Osteoblast (primary cell): ENCODE results near the gene PEX7. TPM values are rescaled to one million over a fixed set of nuclear protein-coding genes. Genes with fewer than 3 reads are reported as not detected.
"Not testable (repeated sequence)": the region's sequence is repeated elsewhere in the genome, so short reads cannot be mapped to it uniquely, and the experiment has no call there.

Experiments
- DNase-seq: peaks from one replicate; pipeline ENCODE4 v3.0.0; 2011; ENCODE audit warnings: low spot score, mixed read lengths; ENCODE audit not compliant: insufficient read length; ENCODE audit errors: missing footprints
- H2AFZ ChIP-seq: 2 replicates; pipeline ENCODE4 v1.6.0; 2011; ENCODE audit warnings: mild to moderate bottlenecking, low read length
- H3K27ac ChIP-seq: 2 replicates; pipeline ENCODE4 v1.5.1; 2011; ENCODE audit warnings: mild to moderate bottlenecking, low read depth, low read length, moderate library complexity
- H3K27me3 ChIP-seq: 2 replicates; pipeline ENCODE4 v1.6.0; 2012; ENCODE audit warnings: mild to moderate bottlenecking, control low read depth, inconsistent platforms, low read length, moderate library complexity; ENCODE audit not compliant: insufficient read depth
- H3K36me3 ChIP-seq: 2 replicates; pipeline ENCODE4 v1.5.1; 2011; ENCODE audit warnings: mild to moderate bottlenecking, low read length, control low read depth, moderate library complexity; ENCODE audit not compliant: insufficient read depth
- H3K4me1 ChIP-seq: 2 replicates; pipeline ENCODE4 v1.5.1; 2011; ENCODE audit warnings: mild to moderate bottlenecking, low read length, control low read depth, moderate library complexity; ENCODE audit not compliant: insufficient read depth
- H3K4me2 ChIP-seq: 2 replicates; pipeline ENCODE4 v1.6.0; 2011; ENCODE audit warnings: mild to moderate bottlenecking, low read length; ENCODE audit not compliant: insufficient read depth
- H3K4me3 ChIP-seq: fragments of 200-600 bp; sonication (generic); 3 replicates; pipeline ENCODE4 v1.5.1; 2012; ENCODE audit warnings: mild to moderate bottlenecking, low read length, inconsistent platforms; ENCODE audit not compliant: insufficient read depth
- H3K79me2 ChIP-seq: 2 replicates; pipeline ENCODE4 v1.6.0; 2012; ENCODE audit warnings: mild to moderate bottlenecking, low read length, control low read depth, inconsistent platforms; ENCODE audit not compliant: insufficient read depth
- H3K9me3 ChIP-seq: 2 replicates; pipeline ENCODE4 v1.5.1; 2011; ENCODE audit warnings: low read depth, low read length, control low read depth
- H4K20me1 ChIP-seq: 2 replicates; pipeline ENCODE4 v1.6.0; 2012; ENCODE audit warnings: mild to moderate bottlenecking, low read length, control low read depth; ENCODE audit not compliant: insufficient read depth
- total RNA-seq: library from RNA; depleted of rRNA; stranded (reverse); fragments of >200 nt; gene quantifications from 2 replicates; pipeline ENCODE4 v1.2.3, GENCODE V29; 2012
- TF ChIP-seq, protein P1 (sequence below): IDR thresholded peaks from 2 replicates; pipeline ENCODE4 v1.5.1; 2011; ENCODE audit warnings: mild to moderate bottlenecking, low read depth, low read length, moderate library complexity; ENCODE audit errors: extremely low read depth

PEX7 gene
- total RNA-seq, 1 donor: 5.4 TPM

DNA sequence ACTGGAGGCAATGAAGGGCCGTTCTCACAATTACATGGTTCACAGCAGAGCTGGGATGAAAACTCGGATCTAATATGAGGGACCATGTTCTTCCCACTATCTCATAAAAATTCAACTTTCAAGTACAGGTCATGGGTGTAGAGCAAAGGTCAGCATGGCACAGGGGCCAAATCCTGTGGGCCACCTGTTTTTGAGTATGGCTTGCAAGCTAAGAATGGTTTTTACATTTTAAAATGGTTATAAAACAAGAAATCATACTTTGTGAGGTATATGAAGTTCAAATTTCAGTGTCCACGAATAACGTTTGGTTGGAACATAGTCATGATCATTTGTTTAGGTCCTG is 34.7 kb upstream of the PEX7 start:
- no peaks in the 10 kb centered on the region for H3K36me3 ChIP-seq
- no peak overlapping the region for H3K4me3 ChIP-seq
- peaks cover 20% of the 10 kb centered on the region for H3K4me1 ChIP-seq
- TF ChIP-seq, protein P1, sequence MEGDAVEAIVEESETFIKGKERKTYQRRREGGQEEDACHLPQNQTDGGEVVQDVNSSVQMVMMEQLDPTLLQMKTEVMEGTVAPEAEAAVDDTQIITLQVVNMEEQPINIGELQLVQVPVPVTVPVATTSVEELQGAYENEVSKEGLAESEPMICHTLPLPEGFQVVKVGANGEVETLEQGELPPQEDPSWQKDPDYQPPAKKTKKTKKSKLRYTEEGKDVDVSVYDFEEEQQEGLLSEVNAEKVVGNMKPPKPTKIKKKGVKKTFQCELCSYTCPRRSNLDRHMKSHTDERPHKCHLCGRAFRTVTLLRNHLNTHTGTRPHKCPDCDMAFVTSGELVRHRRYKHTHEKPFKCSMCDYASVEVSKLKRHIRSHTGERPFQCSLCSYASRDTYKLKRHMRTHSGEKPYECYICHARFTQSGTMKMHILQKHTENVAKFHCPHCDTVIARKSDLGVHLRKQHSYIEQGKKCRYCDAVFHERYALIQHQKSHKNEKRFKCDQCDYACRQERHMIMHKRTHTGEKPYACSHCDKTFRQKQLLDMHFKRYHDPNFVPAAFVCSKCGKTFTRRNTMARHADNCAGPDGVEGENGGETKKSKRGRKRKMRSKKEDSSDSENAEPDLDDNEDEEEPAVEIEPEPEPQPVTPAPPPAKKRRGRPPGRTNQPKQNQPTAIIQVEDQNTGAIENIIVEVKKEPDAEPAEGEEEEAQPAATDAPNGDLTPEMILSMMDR: no peak
- H2AFZ ChIP-seq: no peak overlapping the region
- H3K79me2 ChIP-seq: peaks cover 79% of the 10 kb centered on the region
- no peaks in the 10 kb centered on the region for H3K27me3 ChIP-seq
- no peaks in the 10 kb centered on the region for H4K20me1 ChIP-seq
- no peaks in the 10 kb centered on the region for H3K9me3 ChIP-seq
- H3K27ac ChIP-seq: peak overlapping the region; percentile 70
- peak overlapping the region; percentile 57 for H3K4me2 ChIP-seq
- DNase-seq: no peak

DNA sequence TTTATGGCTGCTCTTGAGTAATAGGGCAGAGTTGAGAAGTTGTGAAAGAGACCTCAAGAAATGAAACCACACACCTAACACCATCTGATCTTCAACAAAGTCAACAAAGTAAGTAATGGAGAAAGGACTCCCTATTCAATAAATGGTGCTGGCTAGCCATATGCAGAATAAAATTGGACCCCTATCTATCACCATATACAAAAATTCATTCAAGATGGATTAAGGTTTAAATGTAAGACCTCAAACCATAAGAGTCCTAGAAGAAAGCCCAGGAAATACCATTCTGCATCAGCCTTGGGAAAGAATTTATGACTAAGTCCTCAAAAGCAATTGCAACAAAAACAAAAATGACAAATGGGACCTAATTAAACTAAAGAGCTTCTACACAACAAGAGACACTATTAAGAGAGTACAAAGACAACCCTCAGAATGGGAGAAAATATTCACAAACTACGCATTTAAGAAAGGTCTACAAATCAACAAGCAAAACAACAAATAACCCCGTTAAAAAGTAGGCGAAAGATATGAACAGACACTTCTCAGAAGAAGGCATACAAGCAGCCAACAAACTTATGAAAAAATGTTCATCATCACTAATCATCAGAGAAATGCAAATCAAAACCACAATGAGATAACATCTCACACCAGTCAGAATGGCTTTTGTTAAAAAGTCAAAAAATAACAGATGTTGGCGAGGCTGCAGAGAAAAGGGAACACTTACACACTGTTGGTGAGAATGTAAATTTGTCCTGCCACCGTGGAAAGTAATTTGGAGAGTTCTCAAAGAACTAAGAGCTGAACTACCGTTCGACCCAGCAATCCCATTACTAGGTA is 34.1 kb upstream of the PEX7 start:
- no peaks in the 10 kb centered on the region for H4K20me1 ChIP-seq
- peaks cover 24% of the 10 kb centered on the region for H3K4me1 ChIP-seq
- peak overlapping the region; percentile 57 for H3K4me2 ChIP-seq
- no peak overlapping the region for H2AFZ ChIP-seq
- H3K27ac ChIP-seq: peak overlapping the region; percentile 70
- H3K9me3 ChIP-seq: no peaks in the 10 kb centered on the region
- H3K79me2 ChIP-seq: peaks cover 82% of the 10 kb centered on the region
- DNase-seq: peak; percentile 59
- no peak overlapping the region for H3K4me3 ChIP-seq
- no peaks in the 10 kb centered on the region for H3K36me3 ChIP-seq
- H3K27me3 ChIP-seq: no peaks in the 10 kb centered on the region
- TF ChIP-seq, protein P1: no peak

DNA sequence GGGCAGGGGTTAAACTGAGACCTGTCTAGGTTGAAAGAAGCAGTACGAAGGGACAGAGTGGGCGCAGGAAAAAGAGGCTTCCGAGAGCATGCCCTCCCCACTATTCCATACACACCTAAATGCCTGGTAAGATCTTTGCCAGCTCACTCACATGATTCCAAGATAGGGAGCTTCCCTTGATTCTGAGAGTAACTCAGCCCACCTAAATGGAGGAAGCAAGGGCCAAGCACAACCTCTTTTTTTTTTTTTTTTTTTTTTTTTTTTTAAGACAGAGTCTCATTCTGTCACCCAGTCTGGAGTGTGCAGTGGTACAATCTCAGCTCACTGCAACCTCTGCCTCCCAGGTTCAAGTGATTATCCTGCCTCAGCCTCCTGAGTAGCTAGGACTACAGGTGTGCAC is 33.0 kb upstream of the PEX7 start:
- H3K79me2 ChIP-seq: peaks cover 71% of the 10 kb centered on the region
- not testable (repeated sequence) for H3K36me3 ChIP-seq, H3K4me2 ChIP-seq, DNase-seq, H3K9me3 ChIP-seq, H3K4me3 ChIP-seq, H3K27ac ChIP-seq, H4K20me1 ChIP-seq, H3K27me3 ChIP-seq, H2AFZ ChIP-seq
- H3K4me1 ChIP-seq: peaks cover 27% of the 10 kb centered on the region

DNA sequence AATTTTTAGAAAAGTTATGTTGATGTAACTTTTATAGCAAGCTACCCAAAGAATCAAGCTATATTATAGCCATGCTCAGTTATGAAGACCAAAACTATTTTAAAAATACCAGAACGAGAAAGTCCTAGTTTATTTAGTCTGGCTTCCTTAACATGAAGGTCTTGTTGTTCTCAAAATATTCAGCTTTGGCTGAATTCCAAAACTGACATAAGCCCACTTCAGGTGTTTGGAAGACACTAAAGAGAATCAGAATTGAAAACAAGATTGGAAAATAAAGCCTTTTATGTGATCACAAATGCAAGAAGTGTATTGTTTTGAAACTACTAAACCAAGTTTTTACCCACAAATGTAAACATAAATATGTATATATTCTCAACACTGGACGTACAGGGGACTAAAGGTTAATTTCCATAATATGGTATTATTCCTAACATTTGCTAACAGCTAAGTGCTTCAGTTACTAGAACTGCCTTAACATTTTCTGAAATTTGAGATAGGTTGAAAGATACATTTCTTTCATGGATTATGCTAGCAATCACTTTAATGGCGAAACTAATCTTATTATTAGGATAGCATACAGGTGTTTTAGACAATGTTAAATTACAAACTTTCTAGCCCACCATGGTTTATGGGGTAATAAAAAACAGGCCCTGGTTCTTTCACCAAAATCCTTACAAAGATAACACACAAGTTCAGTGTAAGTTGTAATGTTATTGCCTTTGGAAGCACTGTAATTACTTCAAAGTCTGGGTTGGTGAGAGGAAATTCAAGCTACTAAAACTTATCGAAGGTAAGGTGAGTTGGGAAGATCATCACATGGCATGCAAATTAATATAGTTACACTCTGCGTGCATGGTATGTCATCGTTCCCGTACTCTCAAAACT is 31.7 kb upstream of the PEX7 start:
- H4K20me1 ChIP-seq: no peaks in the 10 kb centered on the region
- no peaks in the 10 kb centered on the region for H3K36me3 ChIP-seq
- H3K9me3 ChIP-seq: no peaks in the 10 kb centered on the region
- TF ChIP-seq, protein P1: no peak
- H3K4me3 ChIP-seq: peak overlapping the region; percentile 98
- peak overlapping the region; percentile 79 for H3K4me2 ChIP-seq
- no peak for DNase-seq
- peaks cover 58% of the 10 kb centered on the region for H3K79me2 ChIP-seq
- H2AFZ ChIP-seq: peak overlapping the region; percentile 89
- H3K4me1 ChIP-seq: peaks cover 27% of the 10 kb centered on the region
- H3K27ac ChIP-seq: peak overlapping the region; percentile 73
- no peaks in the 10 kb centered on the region for H3K27me3 ChIP-seq
